CD14-positive monocyte (primary cell): Measurements from ENCODE around the gene MIPOL1. TPM values are rescaled to one million over a fixed set of nuclear protein-coding genes. Genes with fewer than 3 reads are reported as not detected.

Experiments
- DNase-seq, 3 donors: peaks; one replicate each; pipeline ENCODE4 v3.0.0-alpha.2; 2011 to 2022
- H2AFZ ChIP-seq: 2 replicates; pipeline ENCODE4 v1.6.0; 2012; ENCODE audit warnings: mild to moderate bottlenecking, low read depth, low read length, inconsistent platforms; ENCODE audit not compliant: insufficient read depth, poor library complexity, severe bottlenecking
- H3K27ac ChIP-seq, 2 donors: 1 replicate in 1 of 2; 2 replicates in 1 of 2; pipeline ENCODE4 v1.5.1; 2012 to 2013; ENCODE audit warnings: low read length in 2 of 2, control low read depth in 1 of 2, inconsistent platforms in 1 of 2, low read depth in 1 of 2, mild to moderate bottlenecking in 1 of 2
- H3K27me3 ChIP-seq, 2 donors: one replicate each; pipeline versions ENCODE4 v1.6.0 to v1.6.1; 2011 to 2013; ENCODE audit warnings: low read length in 2 of 2; ENCODE audit not compliant: control insufficient read depth in 2 of 2, insufficient read depth in 2 of 2
- H3K36me3 ChIP-seq, 2 donors: replicated peaks in 1 of 2; 1 replicate in 1 of 2; 2 replicates in 1 of 2; pipeline versions ENCODE4 v1.5.1 to v1.6.1; 2012 to 2013; ENCODE audit warnings: low read length in 2 of 2, control low read depth in 1 of 2, inconsistent platforms in 1 of 2, mild to moderate bottlenecking in 1 of 2; ENCODE audit not compliant: insufficient read depth in 2 of 2, control insufficient read depth in 1 of 2
- H3K4me1 ChIP-seq, 2 donors: 1 replicate in 1 of 2; 2 replicates in 1 of 2; pipeline versions ENCODE4 v1.5.1 to v1.6.1; 2012 to 2013; ENCODE audit warnings: low read length in 2 of 2, control low read depth in 1 of 2, inconsistent platforms in 1 of 2, mild to moderate bottlenecking in 1 of 2, moderate library complexity in 1 of 2; ENCODE audit not compliant: insufficient read depth in 2 of 2, control insufficient read depth in 1 of 2
- H3K4me2 ChIP-seq: replicated peaks from 2 replicates; pipeline ENCODE3; 2012; ENCODE audit warnings: low read length, moderate library complexity, mild to moderate bottlenecking; ENCODE audit not compliant: poor library complexity, severe bottlenecking; ENCODE audit errors: extremely low read depth
- H3K4me3 ChIP-seq, 3 experiments: fragments of 200-600 bp in 1 of 3; sonication (generic) in 1 of 3; replicated peaks in 1 of 3; 1 replicate in 2 of 3; 2 replicates in 1 of 3; pipeline ENCODE4 v1.5.1; 2011 to 2013; ENCODE audit warnings: low read length in 3 of 3, mild to moderate bottlenecking in 3 of 3, control low read depth in 2 of 3, low read depth in 2 of 3, inconsistent platforms in 1 of 3, moderate library complexity in 1 of 3
- H3K79me2 ChIP-seq: 2 replicates; pipeline ENCODE4 v1.6.0; 2012; ENCODE audit warnings: mild to moderate bottlenecking, control low read depth, inconsistent platforms, low read length, moderate library complexity; ENCODE audit not compliant: insufficient read depth
- H3K9ac ChIP-seq: 2 replicates; pipeline ENCODE4 v1.6.0; 2017; ENCODE audit warnings: low read length, mild to moderate bottlenecking; ENCODE audit not compliant: insufficient read depth, poor library complexity, severe bottlenecking
- H3K9me3 ChIP-seq, 2 donors: replicated peaks in 1 of 2; 1 replicate in 1 of 2; 2 replicates in 1 of 2; pipeline versions ENCODE4 v1.5.1 to v1.6.1; 2012 to 2013; ENCODE audit warnings: low read length in 2 of 2, control low read depth in 1 of 2; ENCODE audit not compliant: control insufficient read depth in 1 of 2, insufficient read depth in 1 of 2
- H4K20me1 ChIP-seq: 2 replicates; pipeline ENCODE4 v1.6.0; 2012; ENCODE audit warnings: mild to moderate bottlenecking, low read length, control low read depth, moderate library complexity; ENCODE audit not compliant: insufficient read depth
- H3K27ac Mint-ChIP-seq, 7 donors: one replicate each; pipeline ENCODE4 v1.8.0; 2020; ENCODE audit warnings: mild to moderate bottlenecking in 7 of 7, mixed read lengths in 7 of 7, moderate library complexity in 6 of 7, inconsistent platforms in 2 of 7
- H3K27me3 Mint-ChIP-seq, 3 donors: one replicate each; pipeline ENCODE4 v1.8.0; 2021 to 2022; ENCODE audit warnings: low read depth in 3 of 3, mild to moderate bottlenecking in 3 of 3, mixed read lengths in 3 of 3, moderate library complexity in 3 of 3, inconsistent platforms in 1 of 3
- H3K36me3 Mint-ChIP-seq, 2 donors: one replicate each; pipeline ENCODE4 v1.8.0; 2020; ENCODE audit warnings: mixed read lengths in 2 of 2, inconsistent platforms in 1 of 2, mild to moderate bottlenecking in 1 of 2
- H3K4me1 Mint-ChIP-seq: one replicate; pipeline ENCODE4 v1.8.0; 2020; ENCODE audit warnings: mild to moderate bottlenecking, mixed read lengths
- H3K4me3 Mint-ChIP-seq, 2 donors: one replicate each; pipeline ENCODE4 v1.8.0; 2020; ENCODE audit warnings: mild to moderate bottlenecking in 2 of 2, mixed read lengths in 2 of 2, moderate library complexity in 1 of 2
- H3K9me3 Mint-ChIP-seq, 7 donors: one replicate each; pipeline ENCODE4 v1.8.0; 2020 to 2022; ENCODE audit warnings: mixed read lengths in 7 of 7, mild to moderate bottlenecking in 6 of 7, moderate library complexity in 6 of 7, inconsistent platforms in 2 of 7
- WGBS: methylation state at CpG from one replicate; pipeline ENCODE4 v1.1.5; 2013; ENCODE audit warnings: missing lambda C conversion rate; ENCODE audit not compliant: insufficient coverage; 5-methylcytosine and 5-hydroxymethylcytosine counted together
- intact Hi-C, 2 donors: fragments of 100-400 bp; cut with micrococcal nuclease; formaldehyde crosslinking; loops; one replicate each; pipeline versions ENCODE4 v1.15.0 to v1.15.1; 2023
- polyA plus RNA-seq, 3 donors: library from polyadenylated mRNA; depleted of rRNA in 1 of 3; unstranded in 2 of 3; stranded (reverse) in 1 of 3; fragments of 300-500 nt in 2 of 3; fragments of >200 nt in 1 of 3; fragmentation: Illumina TruSeq in 2 of 3; gene quantifications; 1 replicate in 2 of 3; 2 replicates in 1 of 3; pipeline ENCODE4 v1.2.3, GENCODE V29; 2012 to 2021
- TF ChIP-seq, protein P1 (sequence below): fragments of 200-600 bp; IDR thresholded peaks from one replicate; pipeline ENCODE4 v1.8.0; 2022; ENCODE audit warnings: antibody characterized with exemption, mild to moderate bottlenecking

MIPOL1 gene
- polyA plus RNA-seq, 3 donors, result not detected

GRCh38 chr14:37583358-37584210, 385.8 kb downstream of the MIPOL1 start:
- H2AFZ ChIP-seq, result no peak overlapping the region
- no peaks in the 10 kb centered on the region for H4K20me1 ChIP-seq
- H3K4me2 ChIP-seq, result no peak overlapping the region
- Mint-ChIP-seq H3K36me3 (peaks cover 0 to 1% of the 10 kb centered on the region in 2 donors), H3K4me3 (peak overlapping the region in 1 of 2 donors; percentile 76), H3K4me1 (no peaks in the 10 kb centered on the region), H3K27me3 (peaks cover 63 to 72% (median 67%) of the 10 kb centered on the region in 3 donors), H3K9me3 (peaks cover 2 to 33% (median 15%) of the 10 kb centered on the region in 7 donors), H3K27ac (no peak overlapping the region)
- no peaks in the 10 kb centered on the region for H3K79me2 ChIP-seq
- TF ChIP-seq, protein P1, sequence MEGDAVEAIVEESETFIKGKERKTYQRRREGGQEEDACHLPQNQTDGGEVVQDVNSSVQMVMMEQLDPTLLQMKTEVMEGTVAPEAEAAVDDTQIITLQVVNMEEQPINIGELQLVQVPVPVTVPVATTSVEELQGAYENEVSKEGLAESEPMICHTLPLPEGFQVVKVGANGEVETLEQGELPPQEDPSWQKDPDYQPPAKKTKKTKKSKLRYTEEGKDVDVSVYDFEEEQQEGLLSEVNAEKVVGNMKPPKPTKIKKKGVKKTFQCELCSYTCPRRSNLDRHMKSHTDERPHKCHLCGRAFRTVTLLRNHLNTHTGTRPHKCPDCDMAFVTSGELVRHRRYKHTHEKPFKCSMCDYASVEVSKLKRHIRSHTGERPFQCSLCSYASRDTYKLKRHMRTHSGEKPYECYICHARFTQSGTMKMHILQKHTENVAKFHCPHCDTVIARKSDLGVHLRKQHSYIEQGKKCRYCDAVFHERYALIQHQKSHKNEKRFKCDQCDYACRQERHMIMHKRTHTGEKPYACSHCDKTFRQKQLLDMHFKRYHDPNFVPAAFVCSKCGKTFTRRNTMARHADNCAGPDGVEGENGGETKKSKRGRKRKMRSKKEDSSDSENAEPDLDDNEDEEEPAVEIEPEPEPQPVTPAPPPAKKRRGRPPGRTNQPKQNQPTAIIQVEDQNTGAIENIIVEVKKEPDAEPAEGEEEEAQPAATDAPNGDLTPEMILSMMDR, result no peak
- 5% methylated on average over 58 of the region's 67 CpGs for WGBS
- H3K4me1 ChIP-seq, result no peaks in the 10 kb centered on the region
- peaks cover 12 to 34% of the 10 kb centered on the region in 2 donors for H3K9me3 ChIP-seq
- H3K4me3 ChIP-seq, result no peak overlapping the region
- no peak overlapping the region for H3K9ac ChIP-seq
- peaks cover 62 to 86% of the 10 kb centered on the region in 2 donors for H3K27me3 ChIP-seq
- no peak for DNase-seq
- H3K36me3 ChIP-seq, result no peaks in the 10 kb centered on the region
- intact Hi-C loops, result no loop called here
- H3K27ac ChIP-seq, result no peak overlapping the region

GRCh38 chr14:37584211-37585100, 386.7 kb downstream of the MIPOL1 start:
- Mint-ChIP-seq H3K27me3 (peaks cover 68 to 80% (median 75%) of the 10 kb centered on the region in 3 donors), H3K4me3 (peak overlapping the region in 1 of 2 donors; percentile 59), H3K36me3 (peaks cover 0 to 1% of the 10 kb centered on the region in 2 donors), H3K9me3 (peaks cover 2 to 41% (median 18%) of the 10 kb centered on the region in 7 donors), H3K4me1 (no peaks in the 10 kb centered on the region), H3K27ac (no peak overlapping the region)
- peaks cover 69 to 93% of the 10 kb centered on the region in 2 donors for H3K27me3 ChIP-seq
- H3K4me1 ChIP-seq, result no peaks in the 10 kb centered on the region
- no peaks in the 10 kb centered on the region for H4K20me1 ChIP-seq
- H3K79me2 ChIP-seq, result no peaks in the 10 kb centered on the region
- no peak overlapping the region for H2AFZ ChIP-seq
- TF ChIP-seq, protein P1, result no peak
- intact Hi-C loops, result no loop called here
- peaks cover 12 to 42% of the 10 kb centered on the region in 2 donors for H3K9me3 ChIP-seq
- H3K27ac ChIP-seq, result no peak overlapping the region
- no peak for DNase-seq
- H3K36me3 ChIP-seq, result no peaks in the 10 kb centered on the region
- no peak overlapping the region for H3K9ac ChIP-seq
- no peak overlapping the region for H3K4me3 ChIP-seq
- WGBS, result 7% methylated on average over 47 of the region's 62 CpGs
- no peak overlapping the region for H3K4me2 ChIP-seq
